H9 (cell line): ENCODE results near the gene TMEM63B. TPM values are rescaled to one million over a fixed set of nuclear protein-coding genes. Genes with fewer than 3 reads are reported as not detected.

ENCODE experiments used
- DNase-seq: peaks from one replicate; pipeline ENCODE4 v3.0.0-alpha.2; 2017
- H2AFZ ChIP-seq: one replicate; pipeline ENCODE4 v1.6.1; 2013; ENCODE audit warnings: mild to moderate bottlenecking, low read length, control low read depth, moderate library complexity
- H2AK5ac ChIP-seq: 2 replicates; pipeline ENCODE4 v1.6.1; 2013; ENCODE audit warnings: low read length, control low read depth, mixed read lengths; ENCODE audit not compliant: insufficient read length
- H2BK120ac ChIP-seq: one replicate; pipeline ENCODE4 v1.6.1; 2013; ENCODE audit warnings: low read depth, mild to moderate bottlenecking, low read length, control low read depth, inconsistent platforms; ENCODE audit not compliant: poor library complexity, severe bottlenecking
- H2BK12ac ChIP-seq: 2 replicates; pipeline ENCODE4 v1.6.1; 2013; ENCODE audit warnings: low read length, control low read depth, mixed read lengths, low read depth; ENCODE audit not compliant: insufficient read length
- H2BK15ac ChIP-seq: 2 replicates; pipeline ENCODE4 v1.6.1; 2013; ENCODE audit warnings: low read depth, low read length, control low read depth
- H2BK20ac ChIP-seq: one replicate; pipeline ENCODE4 v1.6.1; 2013; ENCODE audit warnings: low read depth, mild to moderate bottlenecking, low read length, control low read depth, inconsistent platforms; ENCODE audit not compliant: poor library complexity, severe bottlenecking
- H2BK5ac ChIP-seq: 2 replicates; pipeline ENCODE4 v1.6.1; 2013; ENCODE audit warnings: low read length, control low read depth, mixed read lengths; ENCODE audit not compliant: insufficient read length
- H3K14ac ChIP-seq: 2 replicates; pipeline ENCODE4 v1.6.1; 2013; ENCODE audit warnings: low read length, control low read depth; ENCODE audit not compliant: insufficient read depth
- H3K18ac ChIP-seq: 2 replicates; pipeline ENCODE4 v1.6.1; 2013; ENCODE audit warnings: low read depth, mild to moderate bottlenecking, mixed read lengths, low read length, control low read depth; ENCODE audit not compliant: insufficient read length
- H3K23ac ChIP-seq: 2 replicates; pipeline ENCODE4 v1.6.1; 2013; ENCODE audit warnings: low read length, control low read depth, mixed read lengths, low read depth; ENCODE audit not compliant: insufficient read length
- H3K23me2 ChIP-seq: 2 replicates; pipeline ENCODE4 v1.6.1; 2013; ENCODE audit warnings: low read depth, mild to moderate bottlenecking, mixed read lengths, low read length, control low read depth; ENCODE audit not compliant: insufficient read length, poor library complexity, severe bottlenecking
- H3K27ac ChIP-seq: 2 replicates; pipeline ENCODE4 v1.5.1; 2013; ENCODE audit warnings: low read length, control low read depth, mixed read lengths, low read depth; ENCODE audit not compliant: insufficient read length
- H3K27me3 ChIP-seq: 2 replicates; pipeline ENCODE4 v1.6.1; 2013; ENCODE audit warnings: low read length, control low read depth, inconsistent platforms; ENCODE audit not compliant: insufficient read depth
- H3K4ac ChIP-seq: 2 replicates; pipeline ENCODE4 v1.6.1; 2013; ENCODE audit warnings: low read depth, mild to moderate bottlenecking, control low read depth, inconsistent platforms, low read length, moderate library complexity
- H3K4me1 ChIP-seq: 2 replicates; pipeline ENCODE4 v1.6.1; 2013; ENCODE audit warnings: low read length, control low read depth, inconsistent platforms; ENCODE audit not compliant: insufficient read depth
- H3K4me2 ChIP-seq: 2 replicates; pipeline ENCODE4 v1.6.1; 2013; ENCODE audit warnings: low read length, control low read depth, mixed read lengths; ENCODE audit not compliant: insufficient read length, insufficient read depth
- H3K56ac ChIP-seq: 2 replicates; pipeline ENCODE4 v1.6.1; 2013; ENCODE audit warnings: low read depth, mild to moderate bottlenecking, mixed read lengths, low read length, control low read depth; ENCODE audit not compliant: insufficient read length
- H3K79me1 ChIP-seq: 2 replicates; pipeline ENCODE4 v1.6.1; 2013; ENCODE audit warnings: low read depth, mild to moderate bottlenecking, moderate library complexity, low read length, control low read depth, inconsistent platforms; ENCODE audit not compliant: insufficient read depth, poor library complexity, severe bottlenecking
- H3K79me2 ChIP-seq: 2 replicates; pipeline ENCODE4 v1.6.1; 2013; ENCODE audit warnings: low read length, control low read depth, inconsistent platforms; ENCODE audit not compliant: insufficient read depth
- H3K9ac ChIP-seq: 2 replicates; pipeline ENCODE4 v1.6.1; 2013; ENCODE audit warnings: low read length, control low read depth, mixed read lengths; ENCODE audit not compliant: insufficient read length; ENCODE audit errors: extremely low read depth
- H3K9me3 ChIP-seq: one replicate; pipeline ENCODE4 v1.6.1; 2013; ENCODE audit warnings: low read depth, low read length, inconsistent platforms; ENCODE audit not compliant: control insufficient read depth
- H3T11ph ChIP-seq: one replicate; pipeline ENCODE4 v1.6.1; 2013; ENCODE audit warnings: mild to moderate bottlenecking, low read length, control low read depth, inconsistent platforms
- H4K20me1 ChIP-seq: one replicate; pipeline ENCODE4 v1.6.1; 2013; ENCODE audit not compliant: control insufficient read depth, insufficient read length, insufficient read depth
- H4K5ac ChIP-seq: 2 replicates; pipeline ENCODE4 v1.6.1; 2013; ENCODE audit warnings: low read depth, mild to moderate bottlenecking, mixed read lengths, low read length, control low read depth; ENCODE audit not compliant: insufficient read length
- H4K8ac ChIP-seq: replicated peaks from 2 replicates; pipeline ENCODE4 v1.6.1; 2013; ENCODE audit warnings: low read length, control low read depth, mixed read lengths, low read depth; ENCODE audit not compliant: insufficient read length
- H4K91ac ChIP-seq: 2 replicates; pipeline ENCODE4 v1.6.1; 2013; ENCODE audit warnings: low read depth, mild to moderate bottlenecking, moderate library complexity, mixed read lengths, low read length, control low read depth; ENCODE audit not compliant: insufficient read length
- H3K27ac Mint-ChIP-seq, 3 experiments: 2 replicates in 2 of 3; 3 replicates in 1 of 3; pipeline ENCODE4 v1.8.0; 2020 to 2021; ENCODE audit warnings: mixed read lengths in 3 of 3, mild to moderate bottlenecking in 1 of 3, moderate library complexity in 1 of 3
- H3K27me3 Mint-ChIP-seq: 2 replicates; pipeline ENCODE4 v1.8.0; 2021; ENCODE audit warnings: low read depth, mild to moderate bottlenecking, moderate library complexity, mixed read lengths
- H3K36me3 Mint-ChIP-seq, 3 experiments: 2 replicates in 2 of 3; 3 replicates in 1 of 3; pipeline ENCODE4 v1.8.0; 2020 to 2021; ENCODE audit warnings: low read depth in 3 of 3, mixed read lengths in 3 of 3; ENCODE audit not compliant: insufficient read depth in 1 of 3
- H3K4me1 Mint-ChIP-seq, 2 experiments: 2 replicates each; pipeline ENCODE4 v1.8.0; 2020; ENCODE audit warnings: mixed read lengths in 2 of 2
- H3K4me3 Mint-ChIP-seq, 2 experiments: 2 replicates in 1 of 2; 3 replicates in 1 of 2; pipeline ENCODE4 v1.8.0; 2020 to 2021; ENCODE audit warnings: mild to moderate bottlenecking in 2 of 2, mixed read lengths in 2 of 2, moderate library complexity in 1 of 2
- H3K9me3 Mint-ChIP-seq, 2 experiments: 2 replicates in 1 of 2; 3 replicates in 1 of 2; pipeline ENCODE4 v1.8.0; 2020; ENCODE audit warnings: mild to moderate bottlenecking in 2 of 2, mixed read lengths in 2 of 2, moderate library complexity in 1 of 2
- CTCF ChIP-seq: fragments of 200-600 bp; sonication (generic); conservative IDR thresholded peaks from 3 replicates; pipeline ENCODE4 v1.8.0; 2021; ENCODE audit warnings: antibody characterized with exemption, mild to moderate bottlenecking
- WGBS: extraction: QIAGEN DNeasy Blood & Tissue Kit; methylation state at CpG from one replicate; pipeline ENCODE4 v1.1.7; 2013; ENCODE audit warnings: missing lambda C conversion rate, low lambda C conversion rate, mixed read lengths; ENCODE audit not compliant: insufficient read length; ENCODE audit errors: extremely low coverage; 5-methylcytosine and 5-hydroxymethylcytosine counted together
- total RNA-seq: library from RNA; stranded (reverse); gene quantifications from 2 replicates; pipeline ENCODE4 v1.2.1, GENCODE V29; 2021

Gene TMEM63B
- total RNA-seq, 1 experiment from 2014 or later = 56.3 TPM

- Histone ChIP-seq H3K18ac (no peak overlapping the region), H2BK12ac (no peak overlapping the region), H2BK120ac (no peak overlapping the region), H3K79me1 (no peaks in the 10 kb centered on the region), H4K91ac (no peak overlapping the region), H4K20me1 (no peaks in the 10 kb centered on the region), H3K4me1 (peaks cover 8% of the 10 kb centered on the region; the same call in 1 of the 2 replicates), H2BK20ac (no peak overlapping the region), H3K23me2 (no peaks in the 10 kb centered on the region), H3K4ac (no peak overlapping the region), H3K9ac (no peak overlapping the region), H3K14ac (no peak overlapping the region; the same call in 1 of the 2 replicates), H3K27me3 (no peaks in the 10 kb centered on the region), H4K5ac (no peak overlapping the region), H3K56ac (no peak overlapping the region), H3K23ac (no peak overlapping the region), H3T11ph (no peak overlapping the region), H3K4me2 (no peak overlapping the region), H4K8ac (no peak overlapping the region), H2AK5ac (no peak overlapping the region), H3K79me2 (no peaks in the 10 kb centered on the region), H2BK15ac (no peak overlapping the region), H3K9me3 (no peaks in the 10 kb centered on the region), H2BK5ac (no peak overlapping the region), H3K27ac (no peak overlapping the region), H2AFZ (no peak overlapping the region)
- Mint-ChIP-seq H3K27ac (no peak overlapping the region), H3K4me3 (no peak overlapping the region), H3K36me3 (no peaks in the 10 kb centered on the region), H3K9me3 (no peaks in the 10 kb centered on the region; a peak in 1 of 5 replicates), H3K27me3 (peaks cover 10% of the 10 kb centered on the region), H3K4me1 (peaks cover 41 to 46% of the 10 kb centered on the region in 2 experiments)
- TF ChIP-seq CTCF = no peak
- no peak for DNase-seq
- no CpG with 5 or more reads among the region's 8 CpGs for WGBS
Measured at GRCh38 chr6:44162876-44163625, 35.7 kb downstream of the TMEM63B start.
